HepG2 (cell line): Measurements from ENCODE around the gene GADD45B. TPM values are rescaled to one million over a fixed set of nuclear protein-coding genes. Genes with fewer than 3 reads are reported as not detected.

Experiments used
- DR1 ChIP-seq: sonication (generic); formaldehyde crosslinking; IDR thresholded peaks from 2 replicates; pipeline ENCODE4 v1.8.0; 2021; ENCODE audit warnings: mild to moderate bottlenecking, missing genetic modification reagents, inconsistent platforms
- ETV5 ChIP-seq: IDR thresholded peaks from 2 replicates; pipeline ENCODE4 v1.6.1; 2018; ENCODE audit warnings: missing biosample characterization, missing genetic modification reagents, inconsistent platforms, borderline replicate concordance
- HDAC1 ChIP-seq: sonication (generic); formaldehyde crosslinking; IDR thresholded peaks from 2 replicates; pipeline ENCODE4 v1.5.1; 2020; ENCODE audit warnings: mild to moderate bottlenecking, missing genetic modification reagents
- HDAC2 ChIP-seq: sonication (generic); formaldehyde crosslinking; IDR thresholded peaks from 2 replicates; pipeline ENCODE4 v1.4.0; 2020; ENCODE audit warnings: missing genetic modification reagents
- MEIS2 ChIP-seq: sonication (generic); formaldehyde crosslinking; IDR thresholded peaks from 2 replicates; pipeline ENCODE4 v1.9.0; 2021; ENCODE audit warnings: mild to moderate bottlenecking, missing genetic modification reagents
- NRL ChIP-seq: sonication (generic); formaldehyde crosslinking; IDR thresholded peaks from 2 replicates; pipeline ENCODE4 v1.5.0; 2020; ENCODE audit warnings: missing genetic modification reagents, mild to moderate bottlenecking, moderate library complexity, borderline replicate concordance
- PHF8 ChIP-seq: sonication (generic); formaldehyde crosslinking; IDR thresholded peaks from 2 replicates; pipeline ENCODE4 v1.5.0; 2020; ENCODE audit warnings: missing genetic modification reagents
- RBFOX2 ChIP-seq: fragments of 200-400 bp; formaldehyde crosslinking; IDR thresholded peaks from 2 replicates; pipeline ENCODE4 v1.6.1; 2017; ENCODE audit warnings: low read depth, mild to moderate bottlenecking, low read length
- SPEN ChIP-seq: sonication (generic); formaldehyde crosslinking; IDR thresholded peaks from 2 replicates; pipeline ENCODE4 v1.5.1; 2020; ENCODE audit warnings: low read depth, mild to moderate bottlenecking, missing genetic modification reagents
- TRIM24 ChIP-seq: sonication (generic); formaldehyde crosslinking; IDR thresholded peaks from 2 replicates; pipeline ENCODE4 v1.8.0; 2022; ENCODE audit warnings: mild to moderate bottlenecking, missing genetic modification reagents
- YY1 ChIP-seq: IDR thresholded peaks from 2 replicates; pipeline ENCODE4 v1.6.1; 2011; ENCODE audit warnings: low read length, low read depth, moderate library complexity, mild to moderate bottlenecking; ENCODE audit not compliant: insufficient read depth, insufficient replicate concordance
- ZNF207 ChIP-seq: fragments of 450-650 bp; IDR thresholded peaks from 2 replicates; pipeline ENCODE4 v1.6.1; 2016; ENCODE audit warnings: antibody characterized with exemption, borderline replicate concordance
- ZNF281 ChIP-seq: sonication (generic); formaldehyde crosslinking; IDR thresholded peaks from 2 replicates; pipeline ENCODE4 v1.4.0; 2020; ENCODE audit warnings: missing genetic modification reagents, borderline replicate concordance
- ZNF282 ChIP-seq: fragments of 450-650 bp; IDR thresholded peaks from 2 replicates; pipeline ENCODE4 v1.6.1; 2018; ENCODE audit not compliant: partially characterized antibody
- ZNF329 ChIP-seq: sonication (generic); formaldehyde crosslinking; IDR thresholded peaks from 2 replicates; pipeline ENCODE4 v1.9.0; 2021; ENCODE audit warnings: low read depth, mild to moderate bottlenecking, missing genetic modification reagents
- ZNF331 ChIP-seq: sonication (generic); formaldehyde crosslinking; IDR thresholded peaks from 2 replicates; pipeline ENCODE4 v1.4.0; 2020; ENCODE audit warnings: missing genetic modification reagents
- ZNF446 ChIP-seq: sonication (generic); formaldehyde crosslinking; IDR thresholded peaks from 2 replicates; pipeline ENCODE4 v1.5.0; 2020; ENCODE audit warnings: mild to moderate bottlenecking, missing genetic modification reagents
- ZNF607 ChIP-seq: sonication (generic); formaldehyde crosslinking; IDR thresholded peaks from 2 replicates; pipeline ENCODE4 v1.5.1; 2020; ENCODE audit warnings: missing genetic modification reagents, mild to moderate bottlenecking, borderline replicate concordance
- ZNF674 ChIP-seq: sonication (generic); formaldehyde crosslinking; IDR thresholded peaks from 2 replicates; pipeline ENCODE4 v1.5.0; 2020; ENCODE audit warnings: low read depth, mild to moderate bottlenecking, missing genetic modification reagents
- ZNF678 ChIP-seq: sonication (generic); formaldehyde crosslinking; IDR thresholded peaks from 2 replicates; pipeline ENCODE4 v1.4.0; 2020; ENCODE audit warnings: mild to moderate bottlenecking, missing genetic modification reagents
- polyA plus RNA-seq, 8 experiments: library from polyadenylated mRNA; depleted of rRNA in 3 of 8; stranded (reverse) in 7 of 8; unstranded in 1 of 8; fragments of >200 nt; fragmentation: Illumina TruSeq in 4 of 8; extraction: Trizol in 4 of 8; gene quantifications; 2 replicates each; pipeline versions ENCODE4 v1.2.1 to v1.2.3, GENCODE V29; 2011 to 2016; ENCODE audit warnings: low read depth in 4 of 8, missing spikeins in 1 of 8, mixed read lengths in 1 of 8; ENCODE audit not compliant: insufficient read depth in 1 of 8
- total RNA-seq, 5 experiments: library from RNA; depleted of rRNA; stranded (reverse); fragments of >200 nt; fragmentation: Illumina TruSeq; extraction: Trizol; gene quantifications; 2 replicates each; pipeline ENCODE4 v1.2.3, GENCODE V29; 2016; ENCODE audit warnings: low read depth in 1 of 5
- TF ChIP-seq, protein P1 (sequence below): sonication (generic); formaldehyde crosslinking; IDR thresholded peaks from 2 replicates; pipeline ENCODE4 v1.5.0; 2020; ENCODE audit warnings: mild to moderate bottlenecking, missing genetic modification reagents
- TF ChIP-seq, protein P2 (sequence below): sonication (generic); formaldehyde crosslinking; IDR thresholded peaks from 2 replicates; pipeline ENCODE4 v1.5.1; 2020; ENCODE audit warnings: missing genetic modification reagents, mild to moderate bottlenecking, borderline replicate concordance

Gene GADD45B
- total and polyA plus RNA-seq, 2 of the 13 experiments (the other 11 are each of a cell fraction or from before 2014, with no cell fraction given) = 4.6 to 34.1 TPM

- TF ChIP-seq, protein P1, sequence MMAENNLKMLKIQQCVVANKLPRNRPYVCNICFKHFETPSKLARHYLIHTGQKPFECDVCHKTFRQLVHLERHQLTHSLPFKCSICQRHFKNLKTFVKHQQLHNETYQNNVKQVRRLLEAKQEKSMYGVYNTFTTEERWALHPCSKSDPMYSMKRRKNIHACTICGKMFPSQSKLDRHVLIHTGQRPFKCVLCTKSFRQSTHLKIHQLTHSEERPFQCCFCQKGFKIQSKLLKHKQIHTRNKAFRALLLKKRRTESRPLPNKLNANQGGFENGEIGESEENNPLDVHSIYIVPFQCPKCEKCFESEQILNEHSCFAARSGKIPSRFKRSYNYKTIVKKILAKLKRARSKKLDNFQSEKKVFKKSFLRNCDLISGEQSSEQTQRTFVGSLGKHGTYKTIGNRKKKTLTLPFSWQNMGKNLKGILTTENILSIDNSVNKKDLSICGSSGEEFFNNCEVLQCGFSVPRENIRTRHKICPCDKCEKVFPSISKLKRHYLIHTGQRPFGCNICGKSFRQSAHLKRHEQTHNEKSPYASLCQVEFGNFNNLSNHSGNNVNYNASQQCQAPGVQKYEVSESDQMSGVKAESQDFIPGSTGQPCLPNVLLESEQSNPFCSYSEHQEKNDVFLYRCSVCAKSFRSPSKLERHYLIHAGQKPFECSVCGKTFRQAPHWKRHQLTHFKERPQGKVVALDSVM (CRISPR knock-in tag) = no peak
- no peak for TF ChIP-seq ZNF674 (CRISPR knock-in tag)
- TF ChIP-seq ZNF678 = no peak
- no peak for TF ChIP-seq ZNF207
- no peak for TF ChIP-seq ETV5 (CRISPR knock-in tag)
- TF ChIP-seq TRIM24 (CRISPR knock-in tag) = no peak
- TF ChIP-seq MEIS2 (CRISPR knock-in tag) = no peak
- TF ChIP-seq ZNF329 (CRISPR knock-in tag) = 0 out of 2 replicates have a peak, but pooled peaks have one; percentile 21
- TF ChIP-seq NRL (CRISPR knock-in tag) = peak; percentile 85
- TF ChIP-seq SPEN (CRISPR knock-in tag) = no peak
- TF ChIP-seq, protein P2, sequence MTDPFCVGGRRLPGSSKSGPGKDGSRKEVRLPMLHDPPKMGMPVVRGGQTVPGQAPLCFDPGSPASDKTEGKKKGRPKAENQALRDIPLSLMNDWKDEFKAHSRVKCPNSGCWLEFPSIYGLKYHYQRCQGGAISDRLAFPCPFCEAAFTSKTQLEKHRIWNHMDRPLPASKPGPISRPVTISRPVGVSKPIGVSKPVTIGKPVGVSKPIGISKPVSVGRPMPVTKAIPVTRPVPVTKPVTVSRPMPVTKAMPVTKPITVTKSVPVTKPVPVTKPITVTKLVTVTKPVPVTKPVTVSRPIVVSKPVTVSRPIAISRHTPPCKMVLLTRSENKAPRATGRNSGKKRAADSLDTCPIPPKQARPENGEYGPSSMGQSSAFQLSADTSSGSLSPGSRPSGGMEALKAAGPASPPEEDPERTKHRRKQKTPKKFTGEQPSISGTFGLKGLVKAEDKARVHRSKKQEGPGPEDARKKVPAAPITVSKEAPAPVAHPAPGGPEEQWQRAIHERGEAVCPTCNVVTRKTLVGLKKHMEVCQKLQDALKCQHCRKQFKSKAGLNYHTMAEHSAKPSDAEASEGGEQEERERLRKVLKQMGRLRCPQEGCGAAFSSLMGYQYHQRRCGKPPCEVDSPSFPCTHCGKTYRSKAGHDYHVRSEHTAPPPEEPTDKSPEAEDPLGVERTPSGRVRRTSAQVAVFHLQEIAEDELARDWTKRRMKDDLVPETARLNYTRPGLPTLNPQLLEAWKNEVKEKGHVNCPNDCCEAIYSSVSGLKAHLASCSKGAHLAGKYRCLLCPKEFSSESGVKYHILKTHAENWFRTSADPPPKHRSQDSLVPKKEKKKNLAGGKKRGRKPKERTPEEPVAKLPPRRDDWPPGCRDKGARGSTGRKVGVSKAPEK (CRISPR knock-in tag) = peak; percentile 99
- TF ChIP-seq DR1 (CRISPR knock-in tag) = no peak
- TF ChIP-seq HDAC2 (CRISPR knock-in tag) = peak; percentile 79
- no peak for TF ChIP-seq ZNF446
- peak; percentile 27; the same call in 1 of the 2 replicates for TF ChIP-seq RBFOX2
- TF ChIP-seq ZNF282 = no peak
- TF ChIP-seq ZNF281 (CRISPR knock-in tag) = no peak
- TF ChIP-seq HDAC1 = peak; percentile 80
- TF ChIP-seq YY1 = no peak
- no peak for TF ChIP-seq ZNF331 (CRISPR knock-in tag)
- no peak for TF ChIP-seq ZNF607 (CRISPR knock-in tag)
- peak; percentile 39; the same call in 1 of the 2 replicates for TF ChIP-seq PHF8 (CRISPR knock-in tag)
These were observed 18.7 kb downstream of the GADD45B start (continued) for GRCh38 chr19:2494447-2495129.
